Smooth muscle cell (in vitro differentiated cells): ENCODE measurements around the gene TAP1. TPM values are rescaled to one million over a fixed set of nuclear protein-coding genes. Genes with fewer than 3 reads are reported as not detected.
"Not testable (repeated sequence)": the region's sequence is repeated elsewhere in the genome, so short reads cannot be mapped to it uniquely, and the experiment has no call there.

Experiments
- DNase-seq: peaks from one replicate; lab custom pipeline; 2025; ENCODE audit not compliant: unreplicated experiment; lab: John Stamatoyannopoulos, UW
- H2AFZ ChIP-seq: fragments of 200-600 bp; sonication (generic); 2 replicates; pipeline ENCODE4 v1.6.0; 2016; ENCODE audit warnings: antibody characterized with exemption, low read depth, mild to moderate bottlenecking
- H3F3A ChIP-seq: fragments of 200-600 bp; sonication (generic); 2 replicates; pipeline ENCODE4 v1.6.0; 2017; ENCODE audit warnings: antibody characterized with exemption, low read depth
- H3K27ac ChIP-seq: fragments of 200-600 bp; sonication (generic); 2 replicates; pipeline ENCODE4 v1.5.1; 2016; ENCODE audit warnings: low read depth, mild to moderate bottlenecking
- H3K27me3 ChIP-seq: fragments of 200-600 bp; sonication (generic); 2 replicates; pipeline ENCODE4 v1.6.1; 2016; ENCODE audit warnings: low read depth, mild to moderate bottlenecking
- H3K36me3 ChIP-seq: fragments of 200-600 bp; sonication (generic); 2 replicates; pipeline ENCODE4 v1.5.1; 2016; ENCODE audit warnings: low read depth
- H3K4me1 ChIP-seq: fragments of 200-600 bp; sonication (generic); 2 replicates; pipeline ENCODE4 v1.5.1; 2016; ENCODE audit warnings: low read depth
- H3K4me2 ChIP-seq: fragments of 200-600 bp; sonication (generic); 2 replicates; pipeline ENCODE4 v1.6.0; 2016; ENCODE audit warnings: mild to moderate bottlenecking
- H3K4me3 ChIP-seq: fragments of 200-600 bp; sonication (generic); 2 replicates; pipeline ENCODE4 v1.5.1; 2016; ENCODE audit warnings: mild to moderate bottlenecking
- H3K79me2 ChIP-seq: fragments of 200-600 bp; sonication (generic); 2 replicates; pipeline ENCODE4 v1.6.0; 2016; ENCODE audit warnings: low read depth, mild to moderate bottlenecking
- H3K9ac ChIP-seq: fragments of 200-600 bp; sonication (generic); 2 replicates; pipeline ENCODE4 v1.6.0; 2016; ENCODE audit warnings: low read depth
- H3K9me3 ChIP-seq: fragments of 200-600 bp; sonication (generic); replicated peaks from 2 replicates; pipeline ENCODE4 v1.5.1; 2016; ENCODE audit warnings: low read depth
- H4K20me1 ChIP-seq: fragments of 200-600 bp; sonication (generic); 2 replicates; pipeline ENCODE4 v1.6.0; 2016; ENCODE audit warnings: low read depth
- CTCF ChIP-seq: fragments of 200-600 bp; sonication (generic); IDR thresholded peaks from 2 replicates; pipeline ENCODE4 v1.5.1; 2017; ENCODE audit warnings: borderline replicate concordance, mild to moderate bottlenecking, antibody characterized with exemption; ENCODE audit not compliant: insufficient read depth, poor library complexity, severe bottlenecking
- WGBS: methylation state at CpG from one replicate; pipeline ENCODE4 v1.1.7; 2016; ENCODE audit warnings: low lambda C conversion rate; 5-methylcytosine and 5-hydroxymethylcytosine counted together
- polyA plus RNA-seq: library from polyadenylated mRNA; unstranded; fragments of >200 nt; fragmentation: Nextera tagmentation; extraction: Ambion mirVana; gene quantifications from 2 replicates; pipeline ENCODE4 v1.2.1, GENCODE V29; 2016
- total RNA-seq: library from RNA; depleted of rRNA; stranded (reverse); fragments of >200 nt; gene quantifications from 2 replicates; pipeline ENCODE4 v1.2.3, GENCODE V29; 2014

Gene TAP1
- total and polyA plus RNA-seq, 2 experiments from 2014 or later, result 11.2 to 18.4 TPM

DNA sequence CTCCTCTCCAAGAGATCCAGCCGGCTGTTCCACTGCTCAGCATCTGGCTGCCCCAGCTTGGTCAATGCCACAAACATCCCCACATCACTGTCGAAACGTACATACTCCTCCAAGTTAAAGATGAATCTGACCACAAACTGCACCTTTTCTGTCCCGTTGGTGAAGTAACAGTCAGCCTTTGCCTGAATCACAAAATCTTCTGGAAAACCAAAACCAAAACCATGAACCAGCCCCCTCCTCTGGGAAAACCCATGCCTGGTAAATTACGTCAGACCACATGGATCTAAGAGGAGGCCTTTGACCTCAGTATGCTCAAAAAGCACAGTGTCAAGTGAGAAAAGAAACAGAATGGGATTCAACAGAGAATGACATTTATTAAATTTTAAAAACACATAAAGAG is 38.4 kb downstream of the TAP1 start:
- H3K27ac ChIP-seq, result peak overlapping the region; percentile 86
- no peak overlapping the region for H3K4me3 ChIP-seq
- H4K20me1 ChIP-seq, result no peaks in the 10 kb centered on the region
- H3K4me2 ChIP-seq, result no peak overlapping the region
- no peak overlapping the region for H2AFZ ChIP-seq
- no peak for DNase-seq
- no peaks in the 10 kb centered on the region for H3K36me3 ChIP-seq
- 76% methylated on average over 5 of the region's 5 CpGs for WGBS
- H3K9me3 ChIP-seq, result no peaks in the 10 kb centered on the region
- no peaks in the 10 kb centered on the region for H3F3A ChIP-seq
- no peak overlapping the region for H3K9ac ChIP-seq
- H3K4me1 ChIP-seq, result no peaks in the 10 kb centered on the region
- no peaks in the 10 kb centered on the region for H3K79me2 ChIP-seq
- H3K27me3 ChIP-seq, result peaks cover 12% of the 10 kb centered on the region
- no peak for TF ChIP-seq CTCF

DNA sequence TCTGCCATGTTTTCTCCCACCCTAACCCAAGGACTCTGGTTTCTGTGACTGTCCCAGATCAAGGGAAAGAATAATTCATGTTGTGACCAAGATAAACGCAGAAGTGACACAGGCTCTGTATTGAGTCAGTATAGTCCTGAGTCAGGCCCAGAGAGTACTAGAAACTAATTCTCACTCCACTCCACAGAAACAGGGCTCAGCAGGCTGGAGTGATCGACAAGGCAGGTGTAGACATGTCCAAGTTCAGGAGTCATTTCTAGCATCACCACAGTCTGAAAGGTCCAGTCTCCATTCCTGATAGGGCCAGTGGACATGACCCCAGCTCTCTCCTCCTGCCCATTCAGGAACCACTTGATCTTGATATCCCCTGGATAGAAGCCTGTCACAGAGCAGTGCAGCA is 39.4 kb downstream of the TAP1 start:
- Histone ChIP-seq H3K9me3 (no peaks in the 10 kb centered on the region), H4K20me1 (no peaks in the 10 kb centered on the region), H3K4me1 (no peaks in the 10 kb centered on the region), H3K9ac (no peak overlapping the region), H3K79me2 (no peaks in the 10 kb centered on the region), H3K27ac (peak overlapping the region; percentile 86), H3F3A (no peaks in the 10 kb centered on the region), H2AFZ (no peak overlapping the region), H3K36me3 (no peaks in the 10 kb centered on the region), H3K27me3 (peaks cover 12% of the 10 kb centered on the region), H3K4me3 (no peak overlapping the region), H3K4me2 (no peak overlapping the region)
- TF ChIP-seq CTCF, result no peak
- WGBS, result 61% methylated on average over 2 of the region's 2 CpGs
- no peak for DNase-seq

DNA sequence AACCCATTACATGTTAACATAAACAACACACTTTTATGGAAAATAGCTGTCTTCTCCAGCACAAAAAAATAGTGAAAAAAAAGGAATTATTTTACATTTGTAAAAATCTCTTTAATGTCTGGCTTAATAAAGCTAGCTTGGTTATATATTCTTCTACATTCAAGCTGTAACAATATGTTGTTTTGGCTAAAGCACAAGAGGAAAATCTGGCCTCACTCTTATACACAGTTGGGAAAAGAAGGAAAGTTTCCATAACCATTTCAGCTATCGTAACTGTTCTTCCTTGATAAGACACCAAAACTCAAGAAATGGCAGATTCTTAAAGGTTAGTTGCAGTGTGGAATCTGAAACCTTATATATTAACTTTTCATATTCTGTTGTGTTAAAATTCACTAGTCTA is 44.3 kb downstream of the TAP1 start:
- no peak for DNase-seq
- no peak overlapping the region for H3K27ac ChIP-seq
- no peak overlapping the region for H3K4me2 ChIP-seq
- H4K20me1 ChIP-seq, result no peaks in the 10 kb centered on the region
- H3K27me3 ChIP-seq, result peaks cover 27% of the 10 kb centered on the region
- no peak overlapping the region for H3K4me3 ChIP-seq
- no peaks in the 10 kb centered on the region for H3K36me3 ChIP-seq
- no peaks in the 10 kb centered on the region for H3K9me3 ChIP-seq
- H3K9ac ChIP-seq, result no peak overlapping the region
- no peak for TF ChIP-seq CTCF
- H3F3A ChIP-seq, result no peaks in the 10 kb centered on the region
- H3K79me2 ChIP-seq, result no peaks in the 10 kb centered on the region
- no peak overlapping the region for H2AFZ ChIP-seq
- no peaks in the 10 kb centered on the region for H3K4me1 ChIP-seq
- 0% methylated on average over 1 of the region's 1 CpG for WGBS

- no peak overlapping the region for H2AFZ ChIP-seq
- TF ChIP-seq CTCF, result no peak
- WGBS, result 77% methylated on average over 5 of the region's 5 CpGs
- peaks cover 38% of the 10 kb centered on the region for H3K27me3 ChIP-seq
- H4K20me1 ChIP-seq, result no peaks in the 10 kb centered on the region
- H3K9ac ChIP-seq, result no peak overlapping the region
- H3K79me2 ChIP-seq, result no peaks in the 10 kb centered on the region
- no peak overlapping the region for H3K4me2 ChIP-seq
- no peak for DNase-seq
- H3K4me3 ChIP-seq, result no peak overlapping the region
- no peaks in the 10 kb centered on the region for H3F3A ChIP-seq
- no peak overlapping the region for H3K27ac ChIP-seq
- no peaks in the 10 kb centered on the region for H3K4me1 ChIP-seq
- no peaks in the 10 kb centered on the region for H3K36me3 ChIP-seq
- H3K9me3 ChIP-seq, result no peaks in the 10 kb centered on the region
Measured at GRCh38 chr6:32807020-32807580, 46.4 kb downstream of the TAP1 start.

GRCh38 chr6:32805404-32805803 is 48.1 kb downstream of the TAP1 start:
- not testable (repeated sequence) for H3K4me2 ChIP-seq, H3K9me3 ChIP-seq, H3K4me3 ChIP-seq, H3K36me3 ChIP-seq, H3F3A ChIP-seq, H3K4me1 ChIP-seq, DNase-seq, H3K27ac ChIP-seq, H3K9ac ChIP-seq, H3K79me2 ChIP-seq, H2AFZ ChIP-seq, H4K20me1 ChIP-seq
- peaks cover 52% of the 10 kb centered on the region for H3K27me3 ChIP-seq
